HPDE6-E6E7 (cell line): ENCODE measurements around the gene HABP2.

Source experiments
- DNase-seq: peaks from one replicate; pipeline ENCODE4 v3.0.0; 2011; ENCODE audit warnings: missing footprints; ENCODE audit errors: extremely low spot score

The HABP2 gene

GRCh38 chr10:113527211-113527906 lies 25.5 kb upstream of the HABP2 start:
- no peak for DNase-seq

DNA sequence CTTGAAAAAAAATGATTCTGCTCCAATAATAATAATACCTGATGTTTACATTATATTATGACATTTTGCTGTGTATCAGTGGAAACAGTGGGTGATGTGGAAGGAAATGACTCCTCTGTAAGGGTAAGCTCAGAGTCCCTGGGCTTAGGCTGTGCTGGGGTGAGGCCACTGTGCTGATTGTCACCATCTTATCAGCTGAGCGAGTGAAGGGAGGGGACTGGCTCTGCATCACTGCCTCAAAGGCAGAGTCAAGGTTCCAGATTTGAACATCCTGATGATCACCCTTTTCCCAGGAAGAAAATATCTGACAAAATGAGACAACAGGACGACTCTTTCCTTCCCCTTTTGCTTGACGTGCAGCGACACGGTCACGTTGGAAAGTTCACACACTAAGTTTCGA lies 24.0 kb upstream of the HABP2 start:
- DNase-seq: no peak

DNA sequence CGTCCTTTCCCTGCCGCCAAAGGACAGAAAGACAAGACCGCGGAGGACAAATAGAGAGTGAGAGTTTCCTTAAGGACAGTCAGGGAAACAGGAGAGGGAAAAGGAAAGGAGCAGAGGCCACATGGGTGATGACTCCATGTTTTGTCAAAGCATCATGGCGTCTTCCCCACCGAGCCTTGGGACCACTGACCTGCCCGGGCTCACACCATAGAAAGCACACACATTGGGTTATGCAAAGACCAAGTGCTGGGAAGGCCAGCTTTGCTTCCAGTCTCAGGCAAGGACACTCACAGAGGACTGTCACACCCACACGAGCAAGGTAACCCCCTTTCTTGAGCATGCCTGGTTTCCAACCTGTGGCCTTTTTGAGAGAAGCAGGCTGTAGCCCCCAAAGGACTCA lies 23.3 kb upstream of the HABP2 start:
- no peak for DNase-seq

DNA sequence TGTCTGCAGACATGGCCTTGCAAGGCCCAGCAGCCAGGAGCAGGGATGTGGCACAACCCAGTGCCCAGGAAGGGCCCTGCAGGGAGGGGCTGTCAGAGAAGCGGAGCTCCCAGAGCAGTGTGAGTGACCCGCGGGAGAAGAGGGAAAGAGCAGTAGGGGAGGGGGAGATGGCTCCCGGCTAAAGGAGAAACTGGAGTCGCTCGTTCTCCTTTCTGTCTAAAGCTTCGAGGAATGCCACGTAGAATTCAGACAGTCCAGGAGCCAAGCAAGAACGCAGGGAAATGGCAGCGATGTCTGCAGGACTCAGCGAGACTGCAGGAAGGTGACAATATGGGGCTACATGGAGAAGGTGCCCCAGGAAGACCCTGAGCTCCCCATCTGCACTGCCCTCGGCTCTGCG lies 22.4 kb upstream of the HABP2 start:
- no peak for DNase-seq

DNA sequence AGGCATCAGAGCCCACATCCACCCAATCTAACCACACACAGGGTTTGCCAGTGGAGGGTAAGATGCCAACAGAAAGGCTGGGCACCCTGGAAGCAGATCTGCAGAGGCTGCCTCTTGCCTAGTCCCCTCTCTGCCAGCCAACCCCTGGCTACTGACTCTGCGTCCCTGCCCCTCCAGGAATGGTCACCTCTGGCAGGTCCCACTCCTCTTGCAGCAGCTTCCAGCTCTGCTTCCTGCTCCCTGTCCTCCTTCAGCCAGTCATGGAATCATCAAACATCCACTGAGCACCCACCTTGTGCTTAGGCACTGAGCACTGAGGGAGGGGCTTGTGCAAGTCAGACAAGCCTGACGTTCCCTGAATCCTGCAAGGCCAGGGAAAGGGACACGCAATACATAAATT lies 20.1 kb upstream of the HABP2 start:
- DNase-seq: no peak

DNA sequence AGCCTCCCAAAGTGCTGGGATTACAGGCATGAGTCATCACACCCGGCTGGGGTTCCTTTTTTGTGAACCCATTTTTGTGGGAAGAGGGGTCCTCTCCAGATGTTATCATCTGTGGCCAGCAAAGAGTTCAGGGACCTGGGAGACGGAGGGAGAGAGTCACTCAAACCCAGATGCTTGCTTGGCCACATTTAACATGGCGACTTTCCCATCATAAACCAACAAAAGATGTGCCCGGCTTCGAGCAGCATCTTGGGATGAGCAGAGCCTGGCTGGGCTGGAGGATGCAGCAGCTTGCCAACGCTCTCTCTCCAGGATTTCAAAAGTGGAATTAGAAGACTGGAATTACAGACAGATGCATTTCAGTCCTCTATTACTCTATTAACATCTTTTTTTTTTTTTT lies 19.1 kb upstream of the HABP2 start:
- DNase-seq: no peak

GRCh38 chr10:113534423-113534822 lies 18.4 kb upstream of the HABP2 start:
- no peak for DNase-seq

DNA sequence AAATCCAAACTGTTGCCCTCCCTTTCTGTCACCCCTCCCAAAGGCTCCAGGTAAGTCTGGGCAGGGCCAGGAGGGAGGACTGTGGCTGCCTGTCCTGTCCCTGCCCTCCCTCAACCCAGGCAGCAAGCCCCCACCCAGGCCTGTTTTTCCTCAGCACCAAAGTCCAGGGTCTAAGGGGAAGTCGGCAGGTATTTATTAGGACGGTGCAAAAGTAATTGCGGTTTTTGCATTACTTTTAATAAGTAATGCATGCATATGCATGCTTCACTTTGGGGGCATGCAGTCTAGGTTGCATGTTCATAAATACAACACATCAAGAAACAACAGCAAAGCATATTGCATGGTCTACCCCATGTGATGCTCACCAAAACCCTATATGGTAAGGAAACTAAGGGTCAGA lies 15.2 kb upstream of the HABP2 start:
- DNase-seq: no peak

- DNase-seq: no peak
Observed at GRCh38 chr10:113538151-113538550, 14.7 kb upstream of the HABP2 start.

- no peak for DNase-seq
Observed at GRCh38 chr10:113539789-113540188, 13.1 kb upstream of the HABP2 start.

DNA sequence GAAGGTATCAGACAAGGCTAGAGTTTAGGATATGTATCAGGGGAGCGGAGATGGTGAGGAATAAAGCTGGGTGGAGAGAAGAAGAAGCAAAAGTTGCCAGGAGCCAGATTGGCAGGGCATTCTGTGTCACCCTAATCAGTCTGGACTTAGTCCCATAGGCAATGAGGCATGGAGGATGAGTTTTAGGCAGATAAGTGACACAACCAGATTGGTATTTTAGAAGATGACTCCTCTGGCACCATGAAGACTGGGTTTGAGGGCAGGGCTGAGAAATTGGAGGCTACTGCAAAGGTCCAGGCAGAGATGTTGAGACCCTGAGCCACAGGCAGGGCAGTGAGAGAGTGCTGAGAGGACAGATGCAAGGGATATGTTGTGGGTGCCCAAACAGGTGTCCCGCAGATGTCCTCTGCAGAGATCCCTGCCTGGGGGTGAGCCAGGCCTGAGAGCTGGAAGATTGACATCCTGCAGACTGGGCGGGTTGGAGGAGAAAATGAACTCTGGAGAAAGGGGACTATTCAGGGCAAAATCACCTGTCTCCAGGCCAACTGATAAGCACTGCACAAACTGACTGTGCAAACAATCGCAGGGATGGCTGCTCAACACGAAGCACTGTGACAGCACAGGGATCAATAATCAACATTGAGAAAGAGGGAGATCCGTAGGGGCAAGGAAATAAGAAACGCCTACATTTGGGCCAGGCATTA lies 11.9 kb upstream of the HABP2 start:
- DNase-seq: no peak

DNA sequence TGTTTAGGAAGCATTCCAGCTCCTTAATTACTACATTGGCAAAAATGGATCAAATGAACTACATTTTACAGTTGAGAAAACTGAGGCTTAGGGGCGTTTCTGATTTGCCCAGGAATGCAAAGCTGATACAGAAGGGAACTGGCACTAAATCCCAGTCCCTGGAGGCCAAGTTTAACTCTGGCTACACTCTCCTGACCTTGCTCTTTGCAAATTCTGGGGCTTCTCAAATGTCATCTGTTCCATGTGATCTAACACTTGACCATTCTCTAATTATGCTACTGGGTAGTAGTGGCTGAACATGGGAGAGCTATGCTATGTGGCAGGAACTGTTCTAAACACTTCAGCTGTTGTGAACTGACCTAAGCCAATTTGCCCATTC lies 11.3 kb upstream of the HABP2 start:
- no peak for DNase-seq

GRCh38 chr10:113543107-113543955 lies 9.5 kb upstream of the HABP2 start:
- DNase-seq: no peak

DNA sequence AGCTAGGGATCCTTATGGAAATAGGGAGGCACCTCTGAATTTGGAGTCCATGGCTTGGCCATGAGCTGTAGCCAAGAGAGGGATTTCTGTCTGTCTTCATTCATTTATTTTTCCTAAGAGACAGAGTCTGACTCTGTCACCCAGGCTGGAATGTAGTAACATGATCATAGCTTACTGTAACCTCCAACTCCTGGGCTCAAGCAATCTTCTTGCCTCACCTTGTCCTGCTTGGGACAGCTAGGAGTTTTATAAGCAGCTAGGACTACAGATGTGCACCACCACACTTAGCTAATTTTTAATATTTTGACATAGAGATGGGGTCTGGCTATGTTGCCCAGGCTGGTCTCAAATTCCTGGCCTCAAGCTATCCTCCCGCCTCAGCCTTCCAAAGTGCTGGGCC lies 8.5 kb upstream of the HABP2 start:
- DNase-seq: no peak

- DNase-seq: no peak
Observed at GRCh38 chr10:113547426-113547825, 5.4 kb upstream of the HABP2 start.

- no peak for DNase-seq
Observed at GRCh38 chr10:113549856-113550255, 3.0 kb upstream of the HABP2 start.

DNA sequence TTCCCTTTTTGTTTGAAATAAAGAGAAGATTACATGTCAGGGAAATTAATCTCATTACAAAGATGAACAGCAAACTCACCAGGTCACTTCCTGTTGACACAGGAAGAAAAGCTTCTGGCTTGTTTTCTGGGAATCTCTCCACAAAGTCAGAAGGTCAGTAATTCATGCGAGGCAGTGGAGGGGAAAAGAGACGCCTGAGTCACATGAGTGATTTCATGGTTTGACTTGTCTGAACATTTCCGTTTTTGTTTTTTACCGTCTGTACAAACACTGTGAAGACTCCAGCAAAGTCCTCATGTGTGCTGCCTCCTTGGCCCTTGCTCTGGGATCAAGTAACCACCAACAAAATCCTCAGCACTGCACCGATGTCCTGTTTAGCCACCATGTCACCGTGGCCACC lies 2.5 kb upstream of the HABP2 start:
- DNase-seq: peak; percentile 14

- no peak for DNase-seq
Observed at GRCh38 chr10:113552014-113552413, 839 bp upstream of the HABP2 start.

GRCh38 chr10:113553149-113553548 lies 296 bp downstream of the HABP2 start:
- DNase-seq: no peak

DNA sequence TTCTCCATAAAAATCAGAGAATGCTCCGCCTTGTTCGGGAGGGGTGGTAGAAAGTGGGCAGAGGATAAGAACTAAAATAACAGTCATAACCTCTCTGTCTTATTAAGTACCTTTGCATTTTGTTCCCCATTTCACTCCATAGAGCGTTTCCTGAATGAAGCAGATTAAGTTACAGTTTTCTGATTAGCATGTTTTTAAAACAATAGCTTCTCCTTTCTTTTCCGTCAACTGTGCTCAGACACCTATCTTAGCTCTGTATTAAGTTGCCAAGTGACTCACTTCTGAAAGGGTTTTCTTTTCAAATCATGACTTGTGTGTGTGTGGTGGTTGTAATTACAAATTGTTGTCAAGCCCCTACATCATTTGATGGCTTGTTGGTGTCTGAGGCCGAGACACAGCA lies 1.4 kb downstream of the HABP2 start:
- DNase-seq: no peak

- no peak for DNase-seq
Observed at GRCh38 chr10:113555245-113555644, 2.4 kb downstream of the HABP2 start.

- no peak for DNase-seq
Observed at GRCh38 chr10:113555751-113556150, 2.9 kb downstream of the HABP2 start.

GRCh38 chr10:113557424-113557862 lies 4.6 kb downstream of the HABP2 start:
- DNase-seq: no peak
